SW480 (cell line): ENCODE measurements around the gene PPWD1.

Source experiments
- DNase-seq: peaks from one replicate; pipeline ENCODE4 v3.0.0-alpha.2; 2016; ENCODE audit warnings: low spot score

PPWD1 gene

GRCh38 chr5:65624025-65624570, 61.0 kb downstream of the PPWD1 start, which contains the start of gene TRIM23:
Gene TRIM23, minus strand, starts transcription at chr5:65624333. Its CDS starts 59 bp downstream, at chr5:65624274.
- peak; percentile 90 for DNase-seq

GRCh38 chr5:65624571-65625555, 61.8 kb downstream of the PPWD1 start, which contains the start of the genes SHLD3 and TRAPPC13:
Gene SHLD3, plus strand, starts transcription at chr5:65625027. Its CDS starts 4,561 bp downstream, at chr5:65629588.
Gene TRAPPC13, plus strand, starts transcription at chr5:65625027. Its CDS starts 34 bp downstream, at chr5:65625061.
- DNase-seq = peak; percentile 90

GRCh38 chr5:65625743-65626142, 62.6 kb downstream of the PPWD1 start:
- no peak for DNase-seq

GRCh38 chr5:65630981-65631380, 67.9 kb downstream of the PPWD1 start:
- no peak for DNase-seq
